IPS-NIHi7 (cell line): ENCODE data around the gene DPP6.

ENCODE experiments used
- DNase-seq: peaks from one replicate; pipeline ENCODE4 v3.0.0; 2012; ENCODE audit warnings: mixed read lengths; ENCODE audit errors: extremely low spot score

Gene DPP6

DNA sequence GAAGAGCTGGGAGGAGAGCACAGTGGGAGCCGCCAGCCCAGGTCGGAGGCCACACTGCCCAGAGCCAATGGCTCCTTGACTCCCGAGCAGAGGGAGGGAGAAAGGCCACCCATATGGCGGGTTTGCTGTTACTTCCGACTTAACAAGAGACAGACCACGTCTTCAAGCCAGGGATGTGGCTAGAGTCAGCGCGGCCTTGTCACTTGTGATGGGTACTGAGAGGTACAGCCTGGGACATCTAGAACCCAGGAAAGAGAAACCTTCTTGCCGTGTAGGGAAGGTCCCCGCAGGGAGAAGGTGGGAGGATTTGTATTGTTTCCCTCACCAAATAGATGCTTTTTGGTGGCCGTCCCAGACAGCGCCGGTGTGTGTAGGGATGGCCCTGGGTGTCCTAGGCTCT lies 823.1 kb downstream of the DPP6 start:
- no peak for DNase-seq

DNA sequence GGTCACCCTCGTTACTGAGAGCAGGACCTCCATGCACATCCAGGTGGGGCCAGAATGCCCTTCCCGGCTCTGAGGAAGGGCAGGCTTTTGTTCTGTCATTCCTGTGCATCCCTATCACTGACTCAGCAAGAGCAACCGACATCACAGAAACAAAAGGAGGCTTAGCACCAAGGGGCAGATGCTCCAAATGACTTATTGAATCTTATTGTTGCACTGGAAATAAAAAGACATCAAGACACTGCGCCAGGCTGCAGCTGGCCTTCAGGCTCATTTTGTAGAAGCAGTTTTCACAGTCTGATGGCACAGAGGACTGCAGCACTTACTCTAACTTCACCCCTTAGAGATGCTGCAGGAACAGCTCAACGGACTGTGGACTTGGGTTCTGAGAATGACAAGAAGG lies 824.3 kb downstream of the DPP6 start:
- DNase-seq: no peak

- DNase-seq: no peak
These were observed 824.8 kb downstream of the DPP6 start for GRCh38 chr7:154877031-154877430.

DNA sequence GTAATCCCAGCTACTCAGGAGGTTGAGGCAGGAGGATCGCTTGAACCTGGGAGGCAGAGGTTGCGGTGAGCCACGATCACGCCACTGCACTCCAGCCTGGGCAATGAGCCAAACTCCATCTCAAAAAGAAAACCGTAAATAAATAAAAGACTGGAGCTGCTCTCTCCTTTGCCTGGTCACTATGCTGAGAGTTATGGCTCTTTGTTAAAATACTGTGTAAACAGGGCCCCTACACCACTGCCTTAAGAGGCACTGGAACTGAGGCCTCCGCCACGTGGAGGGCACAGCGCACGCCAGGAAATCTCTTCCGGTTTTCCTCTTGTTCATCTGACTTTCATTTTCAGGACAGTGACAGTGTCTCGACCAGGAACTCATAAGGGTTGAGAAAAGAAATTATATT lies 827.4 kb downstream of the DPP6 start:
- no peak for DNase-seq

DNA sequence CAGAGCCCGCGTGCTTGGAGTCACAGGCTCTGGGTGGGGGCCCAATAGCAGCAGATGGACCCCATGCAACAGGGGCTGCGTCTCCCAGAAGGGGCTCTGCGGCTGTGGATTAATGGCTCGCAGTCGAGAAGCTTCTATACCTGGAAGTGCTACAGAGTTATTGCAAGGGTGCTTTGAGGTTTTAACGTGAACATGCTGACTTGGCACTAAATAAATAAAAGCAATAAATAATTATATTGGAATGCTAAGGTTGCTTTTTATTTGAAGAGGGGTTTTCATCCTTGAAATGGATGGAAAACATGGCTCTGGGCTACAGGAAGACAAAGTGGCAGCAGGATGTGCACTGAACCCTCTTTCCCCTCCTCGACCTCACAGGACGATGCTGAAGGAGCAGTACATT lies 828.3 kb downstream of the DPP6 start:
- DNase-seq: no peak

- no peak for DNase-seq
These were observed 828.8 kb downstream of the DPP6 start for GRCh38 chr7:154881026-154881425.

- no peak for DNase-seq
These were observed 829.3 kb downstream of the DPP6 start for GRCh38 chr7:154881526-154881925.

- no peak for DNase-seq
These were observed 830.8 kb downstream of the DPP6 start for GRCh38 chr7:154882931-154883474.

- DNase-seq: no peak
These were observed 832.2 kb downstream of the DPP6 start for GRCh38 chr7:154884348-154884920.

DNA sequence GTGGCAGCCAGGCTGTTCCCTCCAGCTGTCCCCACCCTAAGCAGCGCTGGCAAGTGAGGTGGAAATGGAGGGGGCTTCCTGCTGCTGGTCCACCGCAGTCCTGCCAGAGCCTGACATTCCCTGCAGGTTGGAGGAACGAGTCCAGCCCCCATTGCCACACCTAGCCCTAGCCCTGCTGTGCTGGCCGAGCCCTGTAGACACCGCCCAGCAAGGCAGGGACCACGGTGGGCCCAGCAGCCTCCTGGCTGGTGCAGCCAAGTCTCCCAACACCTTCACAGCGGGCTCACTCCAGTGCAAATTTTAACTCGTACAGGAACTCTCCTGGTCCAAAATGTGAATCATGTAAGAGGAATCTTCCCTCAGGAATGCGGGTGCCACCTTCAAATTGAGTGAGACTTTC lies 834.4 kb downstream of the DPP6 start:
- no peak for DNase-seq

DNA sequence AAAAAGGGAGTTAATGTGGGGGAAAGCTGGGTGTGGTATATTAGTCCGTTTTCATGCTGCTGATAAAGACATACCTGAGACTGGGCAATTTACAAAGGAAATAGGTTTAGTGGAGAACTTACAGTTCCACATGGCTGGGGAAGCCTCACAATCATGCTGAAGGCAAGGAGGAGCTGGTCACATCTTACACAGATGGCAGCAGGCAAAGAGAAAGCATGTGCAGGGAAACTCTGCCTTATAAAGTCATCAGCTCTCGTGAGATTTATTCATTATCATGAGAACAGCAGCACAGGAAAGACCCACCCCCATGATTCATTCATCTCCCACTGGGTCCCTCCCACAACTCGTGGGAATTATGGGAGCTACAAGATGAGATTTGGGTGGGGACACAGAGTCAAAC lies 836.5 kb downstream of the DPP6 start:
- DNase-seq: no peak

DNA sequence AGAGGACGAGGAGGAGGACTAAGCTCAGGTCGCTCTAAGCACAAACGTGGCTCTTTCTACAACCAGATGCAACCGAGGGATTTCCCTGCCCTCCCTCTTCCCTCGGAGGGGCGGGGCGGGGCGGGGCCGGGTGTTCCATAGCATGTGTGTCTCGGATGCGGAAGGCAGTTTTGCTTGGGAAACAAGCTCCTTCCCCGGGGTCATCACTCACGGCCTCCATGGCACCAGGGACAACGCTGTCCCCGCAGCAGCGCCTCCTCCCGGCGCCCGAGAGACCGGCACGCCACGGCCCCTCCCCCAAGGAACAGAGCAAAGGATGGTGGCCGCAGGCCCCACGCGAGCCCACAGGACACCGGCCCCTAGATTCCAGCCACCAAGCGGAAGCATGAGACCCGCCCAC lies 840.3 kb downstream of the DPP6 start:
- no peak for DNase-seq

DNA sequence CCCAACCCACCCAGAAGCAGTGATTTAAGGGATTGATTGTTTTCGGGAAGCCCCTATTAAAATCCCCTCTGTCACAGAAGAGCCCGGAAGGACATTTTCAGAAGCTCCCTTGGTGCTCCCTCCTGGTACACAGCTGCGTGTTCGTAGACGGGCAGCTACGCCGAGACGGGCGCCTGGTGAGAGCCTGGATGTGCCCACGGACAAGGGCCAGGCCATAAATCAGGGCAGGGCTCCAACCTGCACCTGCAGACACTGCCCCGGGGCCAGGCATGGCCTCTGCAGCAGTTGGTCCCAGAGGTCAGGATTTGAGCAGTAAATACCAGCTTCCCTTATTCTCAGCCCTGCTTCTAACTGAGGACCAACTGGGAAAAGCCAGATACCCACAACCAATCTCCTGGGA lies 843.9 kb downstream of the DPP6 start:
- DNase-seq: no peak

DNA sequence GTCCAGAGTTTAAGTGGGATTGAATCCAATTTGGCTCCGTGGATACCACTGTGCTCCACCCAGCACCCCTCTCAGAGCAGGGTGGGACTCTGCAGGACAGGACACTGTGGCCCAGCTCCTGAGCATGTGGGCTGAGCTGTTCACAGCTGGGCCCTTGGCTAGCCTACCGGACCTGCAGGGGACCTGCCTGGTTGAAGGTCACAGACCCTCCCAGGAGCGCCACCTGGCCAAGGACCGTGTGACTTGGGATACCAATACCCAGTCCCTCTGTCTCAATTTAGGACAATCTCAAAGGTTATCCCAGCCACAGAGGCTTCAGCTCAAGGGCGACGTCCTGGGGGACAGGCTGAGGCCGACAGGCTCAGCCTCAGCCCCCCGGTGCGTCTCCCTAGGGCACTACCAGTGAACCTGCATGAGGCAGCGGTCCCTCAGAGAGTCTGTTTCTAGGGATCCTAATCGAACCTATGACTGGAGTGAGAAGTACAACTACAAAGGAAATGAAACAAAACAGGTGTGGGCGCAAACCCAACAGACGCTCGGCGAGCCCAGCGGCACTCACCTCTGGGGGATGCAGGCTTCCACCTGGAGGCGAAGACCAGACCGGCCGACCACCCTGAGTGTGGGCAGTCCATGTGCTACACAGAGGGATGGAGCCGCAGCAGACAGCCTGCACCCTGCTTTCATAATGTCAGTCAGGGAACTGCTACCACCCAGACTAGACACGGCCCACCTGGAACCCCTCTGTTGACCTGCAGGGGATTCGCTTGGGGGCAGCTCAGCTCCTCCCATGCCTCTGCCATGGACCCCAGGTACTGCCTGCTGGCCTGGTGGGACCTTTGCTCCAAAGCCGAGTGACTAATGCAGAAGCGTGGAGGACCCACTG lies 847.0 kb downstream of the DPP6 start:
- DNase-seq: no peak

- DNase-seq: no peak
These were observed 847.7 kb downstream of the DPP6 start for GRCh38 chr7:154899862-154900261.

DNA sequence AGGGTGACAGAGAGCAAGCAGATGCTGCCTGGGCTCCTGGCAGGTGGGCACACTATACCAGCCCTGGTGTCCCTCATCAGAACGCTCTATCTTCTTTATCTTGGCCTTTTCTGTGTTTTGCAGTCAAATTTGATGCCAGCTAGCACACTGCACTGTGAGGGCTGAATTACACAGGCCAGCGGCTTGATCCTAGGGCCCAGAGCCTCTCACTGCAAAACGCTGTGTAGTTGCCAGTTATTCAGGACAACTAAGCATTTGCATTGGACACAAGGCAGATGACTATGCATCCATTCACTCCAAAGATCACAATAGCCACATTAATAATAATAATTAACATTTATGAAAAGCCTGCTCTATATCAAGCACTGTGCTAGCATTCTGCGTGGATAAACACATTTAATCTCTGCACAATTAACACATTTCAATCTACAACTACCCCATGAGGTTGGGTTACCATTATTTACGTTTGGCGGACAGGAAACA lies 850.4 kb downstream of the DPP6 start:
- DNase-seq: no peak

DNA sequence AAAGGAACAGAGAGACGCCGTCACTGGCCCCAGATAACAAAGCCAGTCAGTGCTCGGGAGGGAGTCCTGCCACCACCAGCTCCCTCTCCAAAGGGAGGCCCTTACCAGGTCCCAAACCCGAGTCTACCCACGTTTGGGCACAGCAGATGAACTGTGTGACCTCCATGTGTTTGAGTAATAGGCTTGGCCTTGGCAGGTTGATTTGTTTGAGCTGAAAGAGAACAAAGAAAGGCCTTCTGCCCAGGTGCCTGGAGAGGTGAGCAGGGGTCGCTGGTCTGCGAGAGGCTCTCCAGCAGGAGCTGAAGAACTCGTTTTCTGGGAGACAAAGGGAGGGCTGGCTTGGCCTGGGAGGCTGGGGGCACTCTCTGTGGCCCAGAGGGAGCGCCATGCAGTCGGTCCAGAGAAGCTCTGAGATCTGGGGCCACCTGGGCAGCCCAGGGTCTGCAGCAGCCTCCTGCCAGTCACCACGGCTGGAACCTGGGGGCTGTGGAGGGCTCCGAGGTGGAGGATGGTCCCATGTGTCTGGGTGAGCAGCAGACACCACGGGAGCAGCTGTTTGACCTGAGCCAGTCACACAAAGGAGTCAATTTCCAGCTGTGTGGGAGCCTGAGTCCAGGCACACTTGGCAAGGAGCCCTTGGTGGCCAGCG lies 851.0 kb downstream of the DPP6 start:
- DNase-seq: no peak

DNA sequence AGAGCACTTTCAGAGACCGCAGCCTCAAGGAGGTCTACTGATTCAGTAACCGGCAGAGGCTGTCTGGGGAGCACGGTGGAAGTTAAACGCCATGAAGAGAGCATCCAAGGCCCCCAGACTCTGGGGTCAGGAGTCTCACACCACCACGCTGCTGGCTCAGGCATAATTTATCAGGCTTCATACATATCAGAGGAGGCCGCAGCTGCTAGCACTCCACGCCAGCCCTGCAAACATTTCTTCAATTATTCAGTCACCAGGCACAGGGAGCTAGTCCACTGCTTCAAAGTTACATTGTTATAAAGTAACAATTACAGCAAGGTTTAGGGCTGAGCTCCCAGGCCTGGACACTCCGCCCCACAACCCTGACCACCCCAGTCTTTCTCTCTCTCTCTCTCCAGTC lies 852.9 kb downstream of the DPP6 start:
- no peak for DNase-seq

DNA sequence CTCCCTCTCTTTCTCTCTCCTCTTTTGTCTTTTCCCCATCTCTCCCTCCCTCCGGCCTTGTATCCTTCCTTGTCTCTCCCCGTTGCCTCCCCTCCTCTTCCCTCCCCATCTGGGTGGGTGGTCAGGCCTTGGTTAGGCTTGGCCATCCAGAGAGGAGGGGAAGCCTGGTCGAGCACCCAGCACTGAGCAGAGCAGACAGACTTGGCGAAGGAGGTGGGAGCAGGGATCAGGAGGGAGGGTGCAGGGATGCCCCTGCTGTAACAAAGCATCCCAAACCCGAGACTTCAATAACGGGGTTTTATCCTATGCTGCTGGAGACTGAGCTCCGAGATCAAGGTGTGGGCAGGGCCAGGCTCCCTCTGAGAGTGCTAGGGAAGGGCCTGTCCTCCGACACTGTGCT lies 853.4 kb downstream of the DPP6 start:
- no peak for DNase-seq

DNA sequence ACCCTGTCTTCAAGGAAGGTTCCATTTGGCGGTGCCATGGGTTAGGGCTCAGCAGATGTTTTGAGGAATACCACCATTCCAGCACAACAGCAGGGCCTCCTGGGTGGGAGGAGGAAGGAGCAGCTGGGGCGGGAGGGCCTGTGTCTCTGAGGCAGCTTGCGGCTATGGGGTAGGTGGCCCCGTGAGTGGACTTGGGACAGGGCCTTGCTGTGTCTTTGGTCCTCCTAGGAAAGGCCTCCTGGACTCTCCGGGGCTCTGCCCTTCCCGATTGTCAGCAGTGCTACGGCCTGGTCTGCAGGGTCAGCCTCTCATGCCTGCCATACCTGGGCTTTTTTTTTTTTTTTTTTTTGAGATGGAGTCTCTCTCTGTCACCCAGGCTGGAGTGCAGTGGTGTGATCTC lies 854.0 kb downstream of the DPP6 start:
- no peak for DNase-seq

DNA sequence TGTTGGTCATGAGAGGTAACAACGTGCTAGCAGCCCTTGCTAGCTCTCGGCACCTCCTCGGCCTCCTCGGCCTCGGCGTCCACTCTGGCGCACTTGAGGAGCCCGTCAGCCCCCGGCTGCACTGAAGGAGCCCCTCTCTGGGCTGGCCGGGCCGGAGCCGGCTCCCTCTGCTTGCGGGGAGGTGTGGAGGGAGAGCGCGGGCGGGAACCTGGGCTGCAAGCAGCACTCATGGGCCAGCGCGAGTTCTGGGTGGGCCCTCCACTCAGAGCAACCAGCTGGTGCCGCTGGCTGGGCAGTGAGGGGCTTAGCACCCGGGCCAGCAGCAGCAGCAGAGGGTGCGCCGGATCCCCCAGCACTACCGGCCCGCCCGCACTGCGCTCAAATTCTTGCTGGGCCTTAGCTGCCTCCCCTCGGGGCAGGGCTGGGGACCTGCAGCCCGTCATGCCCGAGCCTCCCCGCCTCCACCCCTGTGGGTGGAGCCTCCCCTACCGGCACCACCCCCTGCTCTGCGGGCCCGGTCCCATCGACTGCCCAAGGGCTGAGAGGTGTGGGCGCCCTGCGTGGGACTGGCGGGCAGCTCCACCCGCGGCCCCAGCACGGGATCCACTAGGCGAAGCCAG lies 854.6 kb downstream of the DPP6 start:
- DNase-seq: no peak
